SW 1271 (cell line): ENCODE results near the gene FKBP14.
"Not testable (repeated sequence)": the region's sequence is repeated elsewhere in the genome, so short reads cannot be mapped to it uniquely, and the experiment has no call there.

ENCODE experiments used
- DNase-seq, 2 experiments: peaks; one replicate each; lab custom pipeline; 2025; lab: John Stamatoyannopoulos, UW

The FKBP14 gene

DNA sequence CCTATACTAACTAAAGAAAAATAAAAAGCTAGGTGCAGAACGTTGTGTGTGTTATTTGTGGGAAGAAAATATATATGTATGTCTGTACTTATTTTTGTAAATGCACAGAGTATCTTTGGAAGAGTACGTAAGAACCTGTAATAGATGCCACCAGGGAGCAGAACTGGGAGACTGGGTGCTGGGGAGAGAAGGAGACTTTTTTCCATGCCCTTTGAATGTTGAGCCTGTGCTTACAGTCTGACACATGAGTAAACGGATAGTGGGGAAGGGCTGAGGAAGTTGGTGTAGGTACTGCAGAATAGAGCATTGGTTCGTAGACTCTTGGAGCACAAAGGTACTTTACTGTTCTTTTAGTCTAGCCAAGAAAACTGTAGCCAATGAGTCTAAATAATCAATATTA, 35.6 kb downstream of the FKBP14 start:
- DNase-seq: no peak

DNA sequence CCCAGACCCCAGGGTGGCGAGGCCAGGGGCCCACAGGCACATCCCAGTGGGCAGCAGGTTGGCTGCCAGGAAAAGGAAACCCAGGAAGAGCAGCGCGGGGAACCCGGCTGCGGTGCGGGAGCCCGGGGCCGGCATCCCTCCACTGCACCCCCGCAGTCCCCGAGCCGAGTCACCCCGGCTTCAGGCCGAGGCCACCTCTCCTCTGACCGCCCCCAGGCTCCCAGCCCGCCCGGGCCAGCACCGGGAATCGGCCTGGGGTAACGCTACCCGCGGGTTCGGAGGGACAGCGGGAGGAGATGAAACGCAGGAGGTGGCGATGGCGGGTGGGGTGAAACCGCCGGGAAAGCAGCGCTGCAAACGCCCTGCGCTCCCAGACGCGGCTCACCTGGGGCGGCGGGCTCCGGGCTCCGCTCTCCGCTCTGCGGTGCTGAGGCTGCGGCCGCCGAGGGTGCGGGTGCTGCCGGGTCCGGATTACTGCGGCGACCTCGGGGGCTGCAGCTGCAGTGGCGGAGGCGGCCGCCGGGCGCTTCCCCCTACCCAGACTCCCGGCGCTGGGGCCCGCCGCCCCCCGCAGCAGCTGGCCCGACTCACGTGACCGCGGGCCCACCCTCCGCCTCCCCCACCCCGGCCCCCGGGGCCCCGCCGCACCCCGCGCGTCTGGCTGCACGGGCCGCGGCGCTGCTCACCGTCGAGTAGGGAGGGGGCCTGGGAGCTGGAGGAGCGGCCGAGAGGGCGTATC, 37.1 kb downstream of the FKBP14 start, which contains the start of gene SCRN1:
TSS of gene SCRN1 (minus strand) at position 545 of the 739 bp plus-strand sequence. CDS start 20,734 bp downstream, outside the sequence.
- DNase-seq: peak in 1 of 2 experiments; percentile 39

DNA sequence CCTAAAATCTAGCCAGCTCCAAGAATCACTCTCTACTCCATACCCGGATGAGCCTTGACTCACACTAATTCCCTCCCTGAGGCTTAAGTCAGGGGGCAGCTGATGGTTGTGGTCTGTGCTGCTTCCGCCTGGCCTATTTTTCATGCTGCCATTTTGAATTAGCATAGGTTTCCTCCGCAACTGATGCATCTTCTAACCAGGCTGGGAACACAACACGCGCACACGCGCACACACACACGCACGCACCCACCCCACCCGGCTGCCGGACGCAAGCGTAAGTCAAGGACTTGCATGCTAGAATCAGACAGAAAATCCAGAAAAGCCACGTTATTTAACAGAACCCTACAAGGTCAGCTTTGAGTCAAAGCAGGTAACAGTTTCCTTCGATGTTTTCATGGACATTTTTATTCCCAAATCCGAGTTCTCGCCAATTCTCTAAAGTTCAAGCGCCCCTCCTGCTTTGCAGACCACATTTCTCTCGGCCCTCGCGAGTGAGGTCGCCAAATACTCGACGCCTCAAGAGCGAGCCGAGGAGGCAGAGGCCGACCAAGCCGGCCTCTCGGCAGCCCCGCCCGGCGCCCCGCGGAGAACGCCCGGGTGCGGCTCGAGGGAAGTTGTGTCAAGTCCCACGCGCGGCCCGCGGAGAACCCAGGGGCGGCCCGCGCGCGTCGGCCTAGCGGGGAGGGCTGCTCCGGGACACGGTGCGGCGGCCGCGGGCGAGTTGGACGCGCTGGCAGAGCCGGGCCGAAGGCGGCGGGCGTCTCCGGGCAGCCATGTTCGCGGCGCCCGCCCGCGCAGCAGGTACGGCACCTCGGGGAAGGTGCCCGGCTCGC, 37.9 kb downstream of the FKBP14 start:
- DNase-seq: peak; percentile 68 to 80

DNA sequence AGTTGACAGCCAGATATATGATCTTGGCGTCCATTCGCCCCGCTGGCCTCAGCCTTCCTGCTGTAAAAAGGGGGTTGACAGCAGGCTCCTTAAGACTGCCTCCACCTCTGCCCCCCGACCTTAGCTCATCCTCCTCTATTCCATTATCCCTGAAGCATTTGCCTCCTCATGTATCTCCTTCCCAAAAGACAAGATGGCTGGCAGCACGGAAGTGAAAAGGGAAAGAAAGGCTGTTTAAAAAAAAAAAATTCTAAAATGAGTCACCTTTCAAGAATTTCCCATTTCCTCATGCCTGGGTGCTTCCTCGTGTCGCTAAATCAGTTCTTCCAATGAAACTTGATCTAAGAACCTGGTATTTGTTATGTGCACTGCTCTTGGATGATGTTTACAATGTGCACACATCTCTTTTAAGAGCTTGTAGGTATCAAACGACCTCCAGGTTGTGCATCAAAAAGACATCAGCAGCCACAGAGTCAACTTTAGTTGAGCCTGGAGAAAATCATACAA, 38.6 kb downstream of the FKBP14 start:
- DNase-seq: peak; percentile 76 to 93

DNA sequence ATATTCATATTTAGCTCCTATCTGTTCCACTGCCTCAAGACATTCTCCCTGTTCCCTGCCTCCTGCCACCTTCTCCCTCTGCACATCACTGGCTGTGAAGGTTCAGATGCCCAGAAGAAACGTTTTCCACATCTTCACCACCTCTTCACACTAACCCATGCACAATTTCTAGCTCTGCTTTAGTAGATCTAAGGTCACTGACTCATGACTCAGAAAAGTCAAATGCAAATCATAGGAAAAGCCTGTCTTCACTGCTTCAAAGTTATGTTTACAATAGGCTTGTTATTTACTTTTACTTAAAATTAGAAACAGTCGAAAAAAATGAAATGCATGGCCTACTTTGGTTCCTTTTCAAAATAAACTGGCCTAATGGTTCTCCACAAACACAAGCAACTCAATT, 39.4 kb downstream of the FKBP14 start:
- DNase-seq: no peak

DNA sequence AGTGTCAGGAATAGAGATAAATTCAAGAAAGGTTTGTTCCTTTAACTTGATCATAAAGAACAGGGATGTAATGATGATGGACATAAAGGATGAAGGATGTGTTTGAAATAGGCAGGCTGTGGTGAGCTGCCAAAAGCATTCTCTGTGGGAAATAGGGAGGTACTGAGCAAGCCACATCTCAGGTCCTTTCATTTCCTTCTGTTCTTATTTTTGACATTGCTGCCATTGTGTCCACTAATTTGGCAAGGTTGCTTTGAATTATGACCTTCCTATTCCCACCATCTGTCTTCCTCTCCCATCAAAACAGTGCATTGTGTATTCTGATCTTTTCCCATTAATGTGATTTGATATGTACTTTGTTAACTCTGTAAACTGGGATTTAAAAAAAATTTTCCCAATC, 46.4 kb downstream of the FKBP14 start:
- DNase-seq: no peak

DNA sequence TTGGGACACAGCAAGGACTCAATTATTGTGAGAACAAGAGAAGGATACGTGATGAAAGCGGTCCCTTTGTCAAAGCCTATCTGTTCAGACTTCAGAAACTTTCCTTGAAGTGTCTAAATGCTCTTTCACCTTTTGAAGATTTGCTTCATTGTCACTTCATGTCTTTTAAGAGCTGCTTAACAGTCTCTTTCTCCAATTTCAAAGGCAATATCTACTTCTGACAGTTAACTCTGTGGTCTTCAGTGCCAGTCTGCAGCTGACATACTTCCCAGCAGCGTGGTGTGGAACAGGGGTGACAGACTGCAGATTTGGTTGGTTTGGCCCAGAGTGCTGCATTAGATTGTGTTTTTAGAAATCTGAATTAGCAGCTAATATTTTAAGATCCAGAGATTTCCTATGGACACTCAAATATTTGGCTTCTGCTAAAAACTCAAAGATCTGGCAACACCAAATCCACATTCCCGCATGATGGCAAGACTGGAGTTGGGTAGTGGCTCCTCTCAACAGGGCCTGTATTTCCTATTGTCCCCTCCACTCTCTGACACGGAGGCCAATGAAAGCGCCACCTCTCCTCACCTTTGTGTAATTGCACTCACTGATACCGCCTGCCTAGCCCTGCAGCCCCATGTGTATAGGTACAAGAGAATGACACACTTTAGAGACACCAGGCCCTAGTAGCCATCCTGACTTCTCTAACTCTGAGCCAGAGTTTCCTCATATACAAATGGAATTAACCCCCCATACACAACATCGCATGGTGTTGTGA, 48.4 kb downstream of the FKBP14 start:
- no peak for DNase-seq

DNA sequence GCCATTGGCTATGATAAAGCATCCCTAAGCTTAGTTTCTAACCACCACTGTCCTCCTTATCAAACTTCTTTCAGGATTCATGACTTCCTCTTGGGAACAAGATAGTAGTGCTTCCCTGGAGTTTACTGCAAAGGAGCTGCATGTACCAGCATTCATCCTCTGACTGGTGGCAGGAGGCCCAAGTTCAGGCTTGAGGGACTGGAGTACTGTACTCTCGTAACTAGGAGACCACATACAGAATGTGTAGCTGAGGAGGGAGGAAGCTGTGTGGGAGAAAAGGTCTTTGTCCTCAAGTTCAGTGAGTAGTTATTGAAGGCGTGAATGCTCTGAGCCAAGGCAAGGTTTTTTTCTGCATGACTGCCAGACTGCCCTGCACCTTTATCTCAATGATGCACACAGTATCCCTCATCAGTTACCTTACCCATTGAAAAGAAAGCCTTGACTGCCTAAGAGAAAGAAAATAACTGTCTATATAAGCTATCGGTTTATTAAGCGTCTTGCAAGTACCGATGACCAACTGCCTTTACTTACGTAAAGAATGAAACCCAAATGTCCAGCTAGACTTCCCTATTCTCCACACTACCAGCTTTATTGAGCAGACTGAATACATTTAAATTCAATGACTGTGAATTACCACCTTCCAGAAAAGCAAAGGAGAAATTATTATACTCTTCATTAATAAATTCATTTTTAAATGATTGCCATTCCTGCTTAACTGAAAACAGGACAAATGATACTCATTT, 49.7 kb downstream of the FKBP14 start:
- no peak for DNase-seq

DNA sequence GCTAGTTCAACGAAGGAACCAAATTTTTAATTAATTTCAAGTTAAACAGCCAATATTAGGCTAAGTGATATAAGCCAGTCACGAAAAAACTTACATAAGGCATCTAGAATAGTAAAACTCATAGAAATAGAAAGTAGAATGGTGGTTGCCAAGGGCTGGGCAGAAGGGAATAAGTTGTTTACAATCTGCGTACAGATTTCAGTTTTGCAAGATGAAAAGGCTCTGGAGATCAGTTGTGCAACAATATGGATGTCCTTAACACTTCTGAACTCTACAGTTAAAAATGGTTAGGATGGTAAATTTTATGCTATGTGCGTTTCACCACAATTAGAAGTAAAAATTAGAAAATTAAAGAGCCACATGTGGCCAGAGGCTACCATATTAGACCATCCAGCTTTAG, 50.2 kb downstream of the FKBP14 start:
- DNase-seq: no peak

DNA sequence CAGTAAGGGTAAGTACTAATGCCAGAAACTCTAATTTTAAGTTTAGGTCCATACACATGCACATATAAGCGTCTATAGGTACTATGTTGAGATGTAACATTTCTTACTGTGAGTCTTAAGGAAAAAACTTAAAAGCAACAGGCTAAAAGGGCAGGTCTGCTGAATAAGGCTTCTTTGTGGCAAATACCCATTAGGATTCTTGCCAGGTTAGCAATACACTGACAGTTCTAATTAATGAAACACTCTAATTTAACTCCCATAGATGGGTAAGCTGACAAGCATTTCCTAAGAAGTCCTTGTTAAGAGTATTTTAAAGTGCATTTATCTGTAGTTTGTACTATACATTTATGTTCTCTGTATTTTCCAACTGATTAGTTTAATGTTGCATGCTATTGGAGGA, 50.9 kb downstream of the FKBP14 start:
- DNase-seq: no peak

DNA sequence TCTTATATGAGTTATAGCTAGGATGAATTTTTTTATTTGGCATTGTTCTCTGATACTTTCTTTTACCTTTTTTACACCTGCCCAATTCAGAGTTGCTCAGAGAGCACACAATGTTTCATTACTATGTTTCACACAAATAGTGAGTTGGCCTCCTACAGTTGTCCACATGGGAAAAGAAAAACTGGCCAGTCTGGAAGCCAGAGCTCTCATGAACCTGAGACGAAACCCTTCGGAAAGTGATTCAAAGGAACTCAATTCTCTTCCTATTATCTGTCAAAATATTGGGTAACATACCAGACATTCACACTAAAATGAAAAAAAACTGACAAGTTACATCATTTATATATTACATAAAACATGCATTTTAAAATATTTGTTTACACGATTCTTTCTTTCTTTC, 52.2 kb downstream of the FKBP14 start:
- no peak for DNase-seq

DNA sequence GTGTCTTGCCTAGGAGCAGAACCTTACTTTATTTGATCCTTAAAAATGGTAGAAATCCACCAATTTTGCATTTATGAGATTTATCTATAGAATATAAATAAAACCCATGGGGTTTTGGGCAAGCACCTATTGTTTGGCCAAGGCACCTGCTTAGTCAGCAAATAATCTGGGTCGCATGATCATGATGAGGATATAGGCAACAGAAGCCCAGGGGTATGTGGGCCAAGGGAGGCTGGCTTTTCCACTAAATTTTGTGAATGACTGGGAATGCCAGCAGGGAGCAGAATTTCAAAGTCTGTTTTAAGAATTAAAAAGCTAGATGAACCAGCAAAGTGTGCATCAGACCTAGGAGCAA, 54.2 kb downstream of the FKBP14 start:
- DNase-seq: no peak

DNA sequence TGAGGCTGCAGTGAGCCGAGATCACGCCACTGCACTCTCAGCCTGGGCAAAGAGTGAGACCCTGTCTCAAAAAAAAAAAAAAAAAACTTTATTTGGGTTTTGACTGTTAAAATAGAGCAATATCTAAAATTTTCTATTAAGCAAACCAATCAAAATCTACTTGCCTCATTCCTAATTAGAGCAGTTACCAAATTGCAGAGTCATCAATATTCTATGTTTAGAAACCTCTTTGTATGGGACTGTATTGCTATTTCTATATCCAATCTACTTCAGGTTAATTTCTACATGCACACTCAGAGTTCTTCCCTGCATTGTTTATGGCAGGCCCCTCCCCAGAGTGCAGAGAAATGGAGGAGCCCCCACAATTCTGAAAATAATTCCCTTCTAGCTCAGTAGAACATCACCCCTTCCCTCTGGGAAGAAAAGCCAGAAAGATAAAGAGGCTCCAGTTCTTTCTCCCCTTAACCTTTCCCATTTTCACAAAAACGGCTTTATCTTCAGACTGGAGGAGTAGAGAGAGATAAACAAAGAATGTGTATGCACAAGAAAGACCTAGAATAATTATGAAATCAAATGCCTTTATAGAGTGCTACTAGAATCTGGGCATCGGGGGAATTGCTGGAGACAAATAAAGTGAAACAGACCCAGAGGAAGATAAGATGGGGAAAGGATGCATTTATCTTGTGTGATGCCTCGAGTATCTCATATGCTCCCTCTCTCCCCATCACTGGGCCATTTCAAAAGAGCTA, 54.8 kb downstream of the FKBP14 start:
- no peak for DNase-seq

DNA sequence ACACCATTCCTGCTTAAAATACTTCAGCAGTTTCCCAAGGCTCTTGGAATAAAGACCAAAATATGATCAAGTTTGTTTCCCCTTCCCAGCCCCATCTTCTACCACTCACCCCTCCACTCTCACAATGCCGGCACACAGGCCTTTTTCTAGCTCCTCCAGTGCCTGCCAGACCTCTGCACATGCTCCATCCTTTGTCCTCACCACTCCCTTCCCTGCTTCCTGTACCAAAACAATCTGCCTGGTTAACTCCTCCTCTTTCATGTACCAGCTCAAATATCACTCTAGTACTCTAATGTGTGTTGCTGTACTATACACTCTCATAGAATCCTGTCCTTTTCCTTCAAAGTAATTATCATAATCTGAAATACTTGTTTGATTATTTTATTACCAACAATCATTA, 56.3 kb downstream of the FKBP14 start:
- DNase-seq: peak in 1 of 2 experiments; percentile 42

DNA sequence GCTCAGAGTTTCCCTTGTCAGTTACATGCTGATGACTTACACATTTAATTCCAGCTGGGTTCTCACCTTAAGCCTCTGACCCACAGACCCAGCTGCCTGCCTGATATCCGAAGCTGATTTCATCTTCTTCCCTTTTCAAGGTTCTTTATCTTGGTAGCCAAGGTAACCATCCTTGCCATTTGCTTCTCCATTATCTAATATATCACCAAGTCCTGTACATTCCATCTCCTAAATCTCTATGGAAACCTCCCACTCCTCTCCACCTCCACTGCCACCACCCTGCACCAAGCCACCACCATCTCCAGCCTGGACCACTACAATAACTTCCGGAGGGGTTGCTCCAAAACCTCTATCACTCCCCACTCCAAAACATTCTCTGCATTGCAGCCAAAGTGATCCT, 56.8 kb downstream of the FKBP14 start:
- no peak for DNase-seq

DNA sequence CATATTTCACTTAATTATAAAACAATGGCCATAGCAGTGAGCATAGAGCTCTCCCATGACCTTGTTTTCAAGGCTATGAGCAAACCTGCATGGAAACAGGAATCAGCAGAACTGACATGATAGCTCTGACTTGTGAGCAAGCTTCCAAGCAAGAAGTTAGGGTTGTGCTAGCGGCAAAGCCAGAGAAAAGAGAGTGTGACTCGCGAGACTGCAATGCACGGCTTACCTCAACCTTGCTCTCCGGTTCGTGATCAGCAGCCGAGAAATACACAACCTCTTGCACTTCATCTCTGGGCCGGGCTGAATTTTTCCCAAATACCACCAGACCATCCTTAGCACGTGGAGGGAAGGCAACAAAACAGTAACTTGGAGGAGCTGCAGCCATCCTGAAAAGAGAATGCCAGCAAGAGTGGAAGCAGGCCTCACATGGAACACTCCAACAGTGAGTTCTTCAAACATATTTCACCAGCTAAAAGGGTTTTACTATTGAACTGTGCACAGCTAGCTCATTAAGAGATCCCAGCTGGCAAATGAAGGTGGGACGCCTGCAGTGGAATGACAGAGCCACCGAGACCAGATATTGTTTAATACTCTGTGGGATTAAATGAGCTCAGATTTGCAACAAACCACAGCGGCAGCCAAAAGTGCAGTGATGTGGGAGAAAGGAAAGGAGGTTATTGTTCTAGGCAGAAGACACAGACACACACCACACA, 57.7 kb downstream of the FKBP14 start:
- DNase-seq: peak; percentile 26 to 61

DNA sequence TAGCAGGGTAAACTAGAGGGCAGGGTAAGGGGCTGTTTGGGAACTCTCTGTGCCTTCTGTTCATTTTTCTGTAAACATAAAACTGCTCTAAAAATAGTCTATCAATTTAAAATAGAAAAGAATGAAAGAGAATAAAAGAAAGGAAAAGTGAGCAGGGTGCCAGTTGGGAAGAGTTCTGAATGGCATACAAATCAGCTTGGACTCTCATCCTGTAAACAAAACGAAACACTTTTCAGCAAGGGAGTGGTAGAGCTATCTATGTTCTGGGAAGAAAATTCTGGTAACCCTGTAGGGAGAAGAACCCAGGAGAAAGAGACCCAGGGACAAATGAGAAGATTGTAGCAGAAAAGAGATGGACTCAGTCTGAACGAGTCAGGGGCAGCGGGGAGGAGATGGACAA, 61.5 kb downstream of the FKBP14 start:
- no peak for DNase-seq

DNA sequence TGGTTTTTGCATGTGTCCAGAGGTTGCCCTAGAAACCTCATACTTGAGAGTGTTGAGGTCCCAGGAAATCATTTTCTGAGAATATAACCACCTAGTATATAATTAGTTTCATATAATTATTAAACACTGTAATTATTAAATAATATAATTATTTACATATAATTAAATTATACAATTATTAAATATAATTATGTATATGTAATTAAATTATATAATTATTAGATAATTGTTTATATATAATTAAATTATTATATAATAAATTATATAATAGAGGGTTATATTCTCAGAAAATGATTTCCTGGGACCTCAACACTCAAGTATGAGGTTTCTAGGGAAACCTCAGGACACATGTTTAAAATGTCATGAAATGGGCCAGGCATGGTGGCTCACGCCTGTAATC, 64.5 kb downstream of the FKBP14 start:
- DNase-seq: no peak

DNA sequence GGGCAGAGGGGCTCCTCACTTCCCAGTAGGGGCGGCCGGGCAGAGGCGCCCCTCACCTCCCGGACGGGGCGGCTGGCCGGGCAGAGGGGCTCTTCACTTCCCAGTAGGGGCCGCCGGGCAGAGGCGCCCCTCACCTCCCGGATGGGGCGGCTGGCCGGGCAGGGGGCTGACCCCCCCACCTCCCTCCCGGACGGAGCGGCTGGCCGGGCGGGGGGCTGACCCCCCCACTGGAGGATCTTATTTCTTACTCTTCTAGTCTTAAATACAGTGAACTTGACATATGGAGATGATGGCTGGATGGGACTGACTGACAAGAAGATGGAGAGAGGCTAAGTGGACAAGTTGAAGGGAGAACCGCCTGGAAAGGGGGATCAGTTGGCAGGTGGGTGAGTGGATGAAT, 64.9 kb downstream of the FKBP14 start:
- DNase-seq: not testable (repeated sequence)
